CD4-positive, alpha-beta memory T cell (primary cell): ENCODE data around the gene CNRIP1. TPM values are rescaled to one million over a fixed set of nuclear protein-coding genes. Genes with fewer than 3 reads are reported as not detected.
"Not testable (repeated sequence)": the region's sequence is repeated elsewhere in the genome, so short reads cannot be mapped to it uniquely, and the experiment has no call there.

Experiments used
- CTCF ChIA-PET: fragments of 350-600 bp; sonication (Branson Sonifier 250); formaldehyde crosslinking; loops from one replicate; lab custom pipeline; 2021; ENCODE audit warnings: inconsistent platforms; ENCODE audit not compliant: partially characterized antibody; lab: Charles Lee
- POLR2A ChIA-PET: fragments of 350-600 bp; sonication (Branson Sonifier 250); formaldehyde crosslinking; loops from one replicate; lab custom pipeline; 2021; ENCODE audit not compliant: partially characterized antibody; lab: Charles Lee
- DNase-seq, 5 donors: peaks; one replicate each; pipeline versions ENCODE4 v3.0.0 to v3.0.0-alpha.2; 2020 to 2022; ENCODE audit warnings: mixed read lengths in 1 of 5
- H3K27ac ChIP-seq: one replicate; pipeline ENCODE4 v1.7.0; 2013; ENCODE audit warnings: low read depth, low read length
- H3K27me3 ChIP-seq: 2 replicates; pipeline ENCODE4 v1.7.0; 2013; ENCODE audit warnings: mild to moderate bottlenecking, low read length, moderate library complexity; ENCODE audit not compliant: insufficient read depth
- H3K36me3 ChIP-seq: 2 replicates; pipeline ENCODE4 v1.7.0; 2013; ENCODE audit warnings: mild to moderate bottlenecking, low read length, moderate library complexity; ENCODE audit not compliant: insufficient read depth
- H3K4me1 ChIP-seq: 2 replicates; pipeline ENCODE4 v1.7.0; 2013; ENCODE audit warnings: mild to moderate bottlenecking, low read length, moderate library complexity; ENCODE audit not compliant: insufficient read depth
- H3K4me3 ChIP-seq, 2 donors: one replicate each; pipeline ENCODE4 v1.7.0; 2013; ENCODE audit warnings: low read length in 2 of 2, mild to moderate bottlenecking in 1 of 2
- H3K9me3 ChIP-seq, 2 donors: one replicate each; pipeline ENCODE4 v1.7.0; 2013; ENCODE audit warnings: low read length in 2 of 2, control low read depth in 1 of 2; ENCODE audit not compliant: control insufficient read depth in 1 of 2
- H3K27ac Mint-ChIP-seq, 7 donors: one replicate each; pipeline ENCODE4 v1.8.0; 2020 to 2021; ENCODE audit warnings: mixed read lengths in 7 of 7, mild to moderate bottlenecking in 6 of 7, inconsistent platforms in 3 of 7, moderate library complexity in 3 of 7
- H3K27me3 Mint-ChIP-seq, 2 donors: one replicate each; pipeline ENCODE4 v1.8.0; 2020 to 2021; ENCODE audit warnings: mixed read lengths in 2 of 2
- H3K36me3 Mint-ChIP-seq, 2 donors: one replicate each; pipeline ENCODE4 v1.8.0; 2020 to 2021; ENCODE audit warnings: mixed read lengths in 2 of 2, inconsistent platforms in 1 of 2, mild to moderate bottlenecking in 1 of 2
- H3K4me1 Mint-ChIP-seq, 4 donors: one replicate each; pipeline ENCODE4 v1.8.0; 2020 to 2021; ENCODE audit warnings: mixed read lengths in 4 of 4, mild to moderate bottlenecking in 1 of 4
- H3K4me3 Mint-ChIP-seq, 8 donors: one replicate each; pipeline ENCODE4 v1.8.0; 2020 to 2021; ENCODE audit warnings: mixed read lengths in 8 of 8, mild to moderate bottlenecking in 7 of 8, moderate library complexity in 6 of 8, inconsistent platforms in 3 of 8
- H3K9me3 Mint-ChIP-seq, 8 donors: one replicate each; pipeline ENCODE4 v1.8.0; 2020 to 2021; ENCODE audit warnings: mixed read lengths in 8 of 8, mild to moderate bottlenecking in 5 of 8, inconsistent platforms in 3 of 8, moderate library complexity in 1 of 8
- intact Hi-C: fragments of 100-400 bp; cut with micrococcal nuclease; formaldehyde crosslinking; loops from one replicate; pipeline ENCODE4 v1.15.1; 2023
- polyA plus RNA-seq, 2 donors: library from polyadenylated mRNA; unstranded; fragments of 300-500 nt; fragmentation: Illumina TruSeq; gene quantifications; one replicate each; pipeline ENCODE4 v1.2.3, GENCODE V29; 2021
- total RNA-seq, 2 experiments: library from RNA; stranded (reverse); gene quantifications; one replicate each; pipeline ENCODE4 v1.2.3, GENCODE V29; 2021

CNRIP1 gene
- total and polyA plus RNA-seq, 4 experiments from 2014 or later = 0.29 TPM; not detected in 3

GRCh38 chr2:68352651-68353391, 33.1 kb upstream of the CNRIP1 start:
- ChIA-PET POLR2A (no interaction called here), CTCF (interaction anchor here (0.8 kb wide), 1 partner anchor 231 kb away, joined by 4 read pairs; no protein-coding TSS in a partner anchor)
- peaks cover 2 to 16% of the 10 kb centered on the region in 2 donors for H3K27me3 Mint-ChIP-seq
- Histone ChIP-seq H3K4me3 (no peak overlapping the region), H3K27ac (no peak overlapping the region), H3K9me3 (no peaks in the 10 kb centered on the region), H3K36me3 (no peaks in the 10 kb centered on the region), H3K4me1 (no peaks in the 10 kb centered on the region), H3K27me3 (no peaks in the 10 kb centered on the region)
- H3K27ac Mint-ChIP-seq = no peak overlapping the region
- no peaks in the 10 kb centered on the region for H3K4me1 Mint-ChIP-seq
- peaks cover 0 to 2% (median 0%) of the 10 kb centered on the region in 8 donors for H3K9me3 Mint-ChIP-seq
- no peaks in the 10 kb centered on the region for H3K36me3 Mint-ChIP-seq
- H3K4me3 Mint-ChIP-seq = no peak overlapping the region
- intact Hi-C loops = no loop called here
- no peak for DNase-seq

GRCh38 chr2:68351997-68352396, 32.2 kb upstream of the CNRIP1 start:
- Histone ChIP-seq H3K27ac (no peak overlapping the region), H3K4me3 (no peak overlapping the region), H3K36me3 (no peaks in the 10 kb centered on the region), H3K9me3 (no peaks in the 10 kb centered on the region), H3K4me1 (no peaks in the 10 kb centered on the region), H3K27me3 (no peaks in the 10 kb centered on the region)
- ChIA-PET CTCF (interaction anchor here (0.8 kb wide), 1 partner anchor 230 kb away, joined by 4 read pairs; no protein-coding TSS in a partner anchor), POLR2A (no interaction called here)
- H3K4me3 Mint-ChIP-seq = no peak overlapping the region
- H3K4me1 Mint-ChIP-seq = no peaks in the 10 kb centered on the region
- DNase-seq = no peak
- peaks cover 4 to 20% of the 10 kb centered on the region in 2 donors for H3K27me3 Mint-ChIP-seq
- peaks cover 0 to 2% (median 0%) of the 10 kb centered on the region in 8 donors for H3K9me3 Mint-ChIP-seq
- intact Hi-C loops = no loop called here
- no peak overlapping the region for H3K27ac Mint-ChIP-seq
- H3K36me3 Mint-ChIP-seq = no peaks in the 10 kb centered on the region

- H3K4me3 Mint-ChIP-seq, H3K4me1 ChIP-seq, CTCF ChIA-PET, H3K27ac Mint-ChIP-seq, H3K4me3 ChIP-seq, H3K4me1 Mint-ChIP-seq, H3K27ac ChIP-seq, H3K9me3 Mint-ChIP-seq, H3K9me3 ChIP-seq, POLR2A ChIA-PET, intact Hi-C loops, H3K36me3 Mint-ChIP-seq, DNase-seq, H3K36me3 ChIP-seq, H3K27me3 ChIP-seq: not testable (repeated sequence)
- peaks cover 16 to 29% of the 10 kb centered on the region in 2 donors for H3K27me3 Mint-ChIP-seq
These were observed 29.3 kb upstream of the CNRIP1 start for GRCh38 chr2:68349091-68349490.

- intact Hi-C loops = no loop called here
- Histone ChIP-seq H3K4me1 (no peaks in the 10 kb centered on the region), H3K27ac (no peak overlapping the region), H3K27me3 (no peaks in the 10 kb centered on the region), H3K36me3 (no peaks in the 10 kb centered on the region), H3K4me3 (no peak overlapping the region), H3K9me3 (no peaks in the 10 kb centered on the region)
- DNase-seq = no peak
- H3K4me1 Mint-ChIP-seq = no peaks in the 10 kb centered on the region
- H3K4me3 Mint-ChIP-seq = no peak overlapping the region
- H3K27me3 Mint-ChIP-seq = peaks cover 34 to 44% of the 10 kb centered on the region in 2 donors
- ChIA-PET POLR2A (no interaction called here), CTCF (no interaction called here)
- H3K36me3 Mint-ChIP-seq = no peaks in the 10 kb centered on the region
- no peak overlapping the region for H3K27ac Mint-ChIP-seq
- H3K9me3 Mint-ChIP-seq = peaks cover 0 to 2% (median 0%) of the 10 kb centered on the region in 8 donors
These were observed 25.6 kb upstream of the CNRIP1 start for GRCh38 chr2:68345129-68345875.

- Mint-ChIP-seq H3K4me1 (no peaks in the 10 kb centered on the region), H3K36me3 (no peaks in the 10 kb centered on the region), H3K4me3 (no peak overlapping the region), H3K9me3 (peaks cover 0 to 2% (median 0%) of the 10 kb centered on the region in 8 donors), H3K27ac (no peak overlapping the region), H3K27me3 (peaks cover 34 to 44% of the 10 kb centered on the region in 2 donors)
- H3K4me3 ChIP-seq = no peak overlapping the region
- H3K27me3 ChIP-seq = no peaks in the 10 kb centered on the region
- no peaks in the 10 kb centered on the region for H3K4me1 ChIP-seq
- H3K36me3 ChIP-seq = no peaks in the 10 kb centered on the region
- no peak overlapping the region for H3K27ac ChIP-seq
- CTCF ChIA-PET = no interaction called here
- intact Hi-C loops = no loop called here
- POLR2A ChIA-PET = no interaction called here
- no peaks in the 10 kb centered on the region for H3K9me3 ChIP-seq
- no peak for DNase-seq
These were observed 24.3 kb upstream of the CNRIP1 start for GRCh38 chr2:68344031-68344430.

DNA sequence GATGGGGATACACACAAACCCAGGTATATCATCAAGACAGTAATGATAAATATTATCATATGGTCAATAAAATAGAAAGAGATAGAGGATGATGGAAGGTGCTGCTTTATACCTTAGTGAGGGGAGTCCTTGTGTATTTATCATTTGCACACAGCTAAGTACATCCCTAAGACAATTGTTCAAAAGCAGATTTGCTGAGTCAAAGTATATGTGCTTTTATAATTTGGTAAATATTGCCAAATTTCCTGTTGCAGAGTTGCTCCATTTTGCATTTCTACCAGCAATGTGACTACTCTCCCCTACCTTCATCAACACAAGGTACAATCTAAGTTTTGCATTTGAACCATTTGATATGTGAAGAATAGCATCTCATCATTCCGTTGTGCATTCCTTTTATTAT, 22.7 kb upstream of the CNRIP1 start:
- Histone ChIP-seq H3K4me1 (no peaks in the 10 kb centered on the region), H3K27me3 (no peaks in the 10 kb centered on the region), H3K9me3 (no peaks in the 10 kb centered on the region), H3K4me3 (no peak overlapping the region), H3K27ac (no peak overlapping the region), H3K36me3 (no peaks in the 10 kb centered on the region)
- CTCF ChIA-PET = no interaction called here
- H3K9me3 Mint-ChIP-seq = peaks cover 0 to 2% (median 0%) of the 10 kb centered on the region in 8 donors
- intact Hi-C loops = no loop called here
- H3K4me3 Mint-ChIP-seq = no peak overlapping the region
- POLR2A ChIA-PET = no interaction called here
- no peaks in the 10 kb centered on the region for H3K4me1 Mint-ChIP-seq
- H3K27ac Mint-ChIP-seq = no peak overlapping the region
- no peak for DNase-seq
- H3K27me3 Mint-ChIP-seq = peaks cover 34% of the 10 kb centered on the region in 2 donors
- no peaks in the 10 kb centered on the region for H3K36me3 Mint-ChIP-seq

GRCh38 chr2:68341583-68341982, 21.8 kb upstream of the CNRIP1 start:
- POLR2A ChIA-PET = no interaction called here
- DNase-seq = no peak
- Histone ChIP-seq H3K4me3 (no peak overlapping the region), H3K36me3 (no peaks in the 10 kb centered on the region), H3K27ac (no peak overlapping the region), H3K27me3 (no peaks in the 10 kb centered on the region), H3K4me1 (no peaks in the 10 kb centered on the region), H3K9me3 (no peaks in the 10 kb centered on the region)
- H3K27ac Mint-ChIP-seq = no peak overlapping the region
- peaks cover 27 to 34% of the 10 kb centered on the region in 2 donors for H3K27me3 Mint-ChIP-seq
- no peaks in the 10 kb centered on the region for H3K4me1 Mint-ChIP-seq
- H3K9me3 Mint-ChIP-seq = peaks cover 0 to 2% (median 0%) of the 10 kb centered on the region in 8 donors
- no peak overlapping the region for H3K4me3 Mint-ChIP-seq
- CTCF ChIA-PET = no interaction called here
- intact Hi-C loops = no loop called here
- H3K36me3 Mint-ChIP-seq = no peaks in the 10 kb centered on the region
